DND-41 (cell line): Measurements from ENCODE around the gene DLGAP5.
A peak's percentile ranks its signal among the peaks of the same experiment; 100 is the strongest.

ENCODE experiments used
- ATAC-seq: fragments of 200-7000 bp; cut with Tn5 transposase; 3 replicates; pipeline ENCODE4 v1.9.1; 2021; ENCODE audit warnings: low read depth; ENCODE audit not compliant: insufficient read depth
- DNase-seq: peaks from one replicate; pipeline ENCODE4 v3.0.0-alpha.2; 2020
- H2AFZ ChIP-seq: 2 replicates; pipeline ENCODE4 v1.6.0; 2012; ENCODE audit warnings: low read depth, low read length
- H3K27ac ChIP-seq: 2 replicates; pipeline ENCODE4 v1.5.1; 2012; ENCODE audit warnings: low read length, inconsistent platforms
- H3K27me3 ChIP-seq: fragments of 200-600 bp; sonication (generic); 2 replicates; pipeline ENCODE4 v1.6.0; 2012; ENCODE audit warnings: low read length, mild to moderate bottlenecking, inconsistent platforms; ENCODE audit not compliant: insufficient read depth, poor library complexity
- H3K36me3 ChIP-seq: 2 replicates; pipeline ENCODE4 v1.5.1; 2012; ENCODE audit warnings: low read length, inconsistent platforms; ENCODE audit not compliant: insufficient read depth
- H3K4me1 ChIP-seq: 2 replicates; pipeline ENCODE4 v1.5.1; 2012; ENCODE audit warnings: mild to moderate bottlenecking, low read length; ENCODE audit not compliant: insufficient read depth
- H3K4me2 ChIP-seq: 2 replicates; pipeline ENCODE4 v1.6.0; 2012; ENCODE audit warnings: mild to moderate bottlenecking, moderate library complexity, low read length, inconsistent platforms; ENCODE audit not compliant: insufficient read depth
- H3K4me3 ChIP-seq, 2 experiments: fragments of 200-600 bp in 1 of 2; shearing (Covaris generic) in 1 of 2; 2 replicates each; pipeline ENCODE4 v1.5.1; 2012 to 2016; ENCODE audit warnings: inconsistent platforms in 2 of 2, low read length in 2 of 2, mild to moderate bottlenecking in 2 of 2, low read depth in 1 of 2, moderate library complexity in 1 of 2
- H3K79me2 ChIP-seq: 2 replicates; pipeline ENCODE4 v1.6.0; 2012; ENCODE audit warnings: low read length, inconsistent platforms; ENCODE audit not compliant: insufficient read depth
- H3K9ac ChIP-seq: 2 replicates; pipeline ENCODE4 v1.6.0; 2012; ENCODE audit warnings: low read depth, mild to moderate bottlenecking, inconsistent platforms, low read length, moderate library complexity
- H3K9me3 ChIP-seq: 2 replicates; pipeline ENCODE4 v1.5.1; 2012; ENCODE audit warnings: low read length, moderate library complexity, mild to moderate bottlenecking, inconsistent platforms; ENCODE audit not compliant: insufficient read depth, severe bottlenecking
- H4K20me1 ChIP-seq: 2 replicates; pipeline ENCODE4 v1.6.0; 2012; ENCODE audit warnings: low read length; ENCODE audit not compliant: insufficient read depth
- EZH2 ChIP-seq: IDR thresholded peaks from 3 replicates; pipeline ENCODE4 v1.6.1; 2012; ENCODE audit warnings: borderline replicate concordance, low read depth, mild to moderate bottlenecking, moderate library complexity, low read length, inconsistent platforms; ENCODE audit not compliant: severe bottlenecking
- TF ChIP-seq, protein P1 (sequence below): IDR thresholded peaks from 2 replicates; pipeline ENCODE4 v1.5.1; 2012; ENCODE audit warnings: borderline replicate concordance, low read length, moderate library complexity, mild to moderate bottlenecking; ENCODE audit not compliant: poor library complexity, severe bottlenecking; ENCODE audit errors: extremely low read depth

The DLGAP5 gene

DNA sequence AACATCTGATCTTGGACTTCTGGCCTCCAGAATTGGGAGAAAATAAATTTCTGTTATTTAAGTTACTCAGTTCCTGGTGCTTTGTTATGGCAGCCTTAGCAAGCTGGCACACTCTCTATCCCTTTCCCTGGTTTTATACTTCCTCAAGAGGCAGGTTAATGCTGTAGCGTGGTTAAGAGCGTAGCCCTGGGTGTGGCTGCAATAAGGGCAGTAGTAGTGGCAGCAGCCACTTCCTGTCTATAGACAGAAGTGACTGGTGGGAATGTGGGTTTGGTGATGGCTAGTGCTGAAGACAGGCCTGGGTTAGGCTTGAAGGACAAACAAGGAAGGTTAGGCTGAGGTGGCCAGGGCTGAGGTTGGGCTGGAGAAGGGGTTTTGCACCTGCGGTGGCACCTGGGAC lies 66.0 kb downstream of the DLGAP5 start:
- Histone ChIP-seq H3K4me1 (no peaks in the 10 kb centered on the region), H3K79me2 (no peaks in the 10 kb centered on the region), H3K9me3 (no peaks in the 10 kb centered on the region), H3K4me3 (no peak overlapping the region), H2AFZ (no peak overlapping the region), H3K4me2 (no peak overlapping the region), H3K36me3 (no peaks in the 10 kb centered on the region), H3K9ac (no peak overlapping the region), H3K27ac (no peak overlapping the region), H4K20me1 (no peaks in the 10 kb centered on the region), H3K27me3 (no peaks in the 10 kb centered on the region)
- DNase-seq (no peak), ATAC-seq (peak; percentile 69)
- no peak for TF ChIP-seq EZH2
- TF ChIP-seq, protein P1, sequence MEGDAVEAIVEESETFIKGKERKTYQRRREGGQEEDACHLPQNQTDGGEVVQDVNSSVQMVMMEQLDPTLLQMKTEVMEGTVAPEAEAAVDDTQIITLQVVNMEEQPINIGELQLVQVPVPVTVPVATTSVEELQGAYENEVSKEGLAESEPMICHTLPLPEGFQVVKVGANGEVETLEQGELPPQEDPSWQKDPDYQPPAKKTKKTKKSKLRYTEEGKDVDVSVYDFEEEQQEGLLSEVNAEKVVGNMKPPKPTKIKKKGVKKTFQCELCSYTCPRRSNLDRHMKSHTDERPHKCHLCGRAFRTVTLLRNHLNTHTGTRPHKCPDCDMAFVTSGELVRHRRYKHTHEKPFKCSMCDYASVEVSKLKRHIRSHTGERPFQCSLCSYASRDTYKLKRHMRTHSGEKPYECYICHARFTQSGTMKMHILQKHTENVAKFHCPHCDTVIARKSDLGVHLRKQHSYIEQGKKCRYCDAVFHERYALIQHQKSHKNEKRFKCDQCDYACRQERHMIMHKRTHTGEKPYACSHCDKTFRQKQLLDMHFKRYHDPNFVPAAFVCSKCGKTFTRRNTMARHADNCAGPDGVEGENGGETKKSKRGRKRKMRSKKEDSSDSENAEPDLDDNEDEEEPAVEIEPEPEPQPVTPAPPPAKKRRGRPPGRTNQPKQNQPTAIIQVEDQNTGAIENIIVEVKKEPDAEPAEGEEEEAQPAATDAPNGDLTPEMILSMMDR: no peak

GRCh38 chr14:55124774-55125386 lies 66.5 kb downstream of the DLGAP5 start:
- no peak for TF ChIP-seq EZH2
- TF ChIP-seq, protein P1: no peak
- Histone ChIP-seq H4K20me1 (no peaks in the 10 kb centered on the region), H3K27ac (no peak overlapping the region), H3K79me2 (no peaks in the 10 kb centered on the region), H3K27me3 (no peaks in the 10 kb centered on the region), H3K36me3 (no peaks in the 10 kb centered on the region), H2AFZ (no peak overlapping the region), H3K9ac (no peak overlapping the region), H3K9me3 (no peaks in the 10 kb centered on the region), H3K4me2 (no peak overlapping the region), H3K4me1 (no peaks in the 10 kb centered on the region), H3K4me3 (no peak overlapping the region)
- DNase-seq (no peak), ATAC-seq (no peak)

DNA sequence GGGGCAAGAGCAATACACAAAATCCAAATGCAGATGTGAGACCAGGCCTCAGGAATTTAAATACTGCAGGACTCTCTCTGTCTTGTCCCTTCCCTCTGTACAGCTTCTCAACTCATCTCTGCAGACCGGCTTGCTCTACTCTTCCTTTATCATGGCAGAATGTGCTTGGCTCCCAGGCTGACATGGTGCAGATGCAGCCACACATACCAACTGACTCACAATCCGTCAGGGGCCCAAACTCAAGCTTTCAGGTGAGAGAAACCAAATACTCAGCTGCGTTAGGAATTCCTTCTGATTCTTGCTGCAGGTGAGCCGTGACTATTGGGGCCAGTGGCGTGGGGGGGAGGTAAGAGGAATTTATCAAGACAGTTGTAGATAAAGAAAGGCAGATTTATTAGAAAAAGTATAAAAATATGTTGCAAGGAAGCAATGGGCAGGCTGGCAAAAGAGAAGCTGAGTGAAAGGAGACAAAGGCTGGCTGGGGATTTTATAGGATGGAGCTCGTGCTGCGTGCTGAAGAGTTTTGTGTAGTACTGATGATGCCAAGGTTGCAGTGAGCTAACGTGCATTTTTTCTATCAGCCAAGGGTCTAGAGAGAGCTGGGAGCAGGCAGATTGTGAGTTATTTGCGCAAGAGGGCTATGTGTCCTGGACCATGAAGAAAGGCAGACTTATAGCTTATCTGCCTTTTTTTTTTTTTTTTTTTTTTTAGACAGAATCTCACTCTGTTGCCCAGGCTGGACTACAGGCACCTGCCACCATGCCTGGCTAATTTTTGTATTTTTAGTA lies 67.3 kb downstream of the DLGAP5 start:
- Histone ChIP-seq H3K79me2 (no peaks in the 10 kb centered on the region), H3K27me3 (no peaks in the 10 kb centered on the region), H3K36me3 (no peaks in the 10 kb centered on the region), H4K20me1 (no peaks in the 10 kb centered on the region), H3K9ac (no peak overlapping the region), H3K27ac (no peak overlapping the region), H2AFZ (no peak overlapping the region), H3K4me3 (no peak overlapping the region), H3K4me1 (no peaks in the 10 kb centered on the region), H3K4me2 (no peak overlapping the region), H3K9me3 (no peaks in the 10 kb centered on the region)
- no peak for TF ChIP-seq EZH2
- TF ChIP-seq, protein P1: no peak
- ATAC-seq (no peak), DNase-seq (no peak)
